Measurements from ENCODE around the gene ACOT7. TPM values are rescaled to one million over a fixed set of nuclear protein-coding genes. Genes with fewer than 3 reads are reported as not detected.

The ACOT7 gene
- total RNA-seq, 1 donor from 2014 or later: 107 TPM

DNA sequence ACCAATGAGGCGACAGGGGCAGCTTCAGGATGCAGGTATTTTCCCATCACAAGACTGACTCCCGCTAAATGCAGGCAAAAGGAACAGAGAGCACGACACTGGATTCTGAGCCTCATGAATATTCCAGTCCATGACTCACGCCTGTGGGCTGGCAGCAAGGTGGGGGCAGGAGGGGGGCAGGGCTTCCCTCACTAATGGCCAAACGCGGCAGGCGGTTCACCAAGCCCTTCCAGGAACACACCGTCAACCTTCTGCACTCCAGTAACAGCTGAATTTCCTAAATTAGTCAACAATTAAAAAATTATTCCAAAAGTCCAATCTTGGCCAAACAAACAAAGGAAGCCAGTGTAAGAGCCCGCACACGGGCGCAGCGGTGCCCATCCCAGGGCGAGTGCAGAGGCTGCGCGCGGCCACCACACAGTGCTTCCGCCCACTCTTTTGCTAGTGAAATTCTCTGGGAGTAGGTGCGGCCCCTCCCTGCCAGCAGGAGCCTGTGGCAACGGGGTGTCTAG lies 120.1 kb downstream of the ACOT7 start:
- Mint-ChIP-seq H3K4me3 (peak overlapping the region; percentile 72), H3K9me3 (no peaks in the 10 kb centered on the region)
- TF ChIP-seq, protein P1, sequence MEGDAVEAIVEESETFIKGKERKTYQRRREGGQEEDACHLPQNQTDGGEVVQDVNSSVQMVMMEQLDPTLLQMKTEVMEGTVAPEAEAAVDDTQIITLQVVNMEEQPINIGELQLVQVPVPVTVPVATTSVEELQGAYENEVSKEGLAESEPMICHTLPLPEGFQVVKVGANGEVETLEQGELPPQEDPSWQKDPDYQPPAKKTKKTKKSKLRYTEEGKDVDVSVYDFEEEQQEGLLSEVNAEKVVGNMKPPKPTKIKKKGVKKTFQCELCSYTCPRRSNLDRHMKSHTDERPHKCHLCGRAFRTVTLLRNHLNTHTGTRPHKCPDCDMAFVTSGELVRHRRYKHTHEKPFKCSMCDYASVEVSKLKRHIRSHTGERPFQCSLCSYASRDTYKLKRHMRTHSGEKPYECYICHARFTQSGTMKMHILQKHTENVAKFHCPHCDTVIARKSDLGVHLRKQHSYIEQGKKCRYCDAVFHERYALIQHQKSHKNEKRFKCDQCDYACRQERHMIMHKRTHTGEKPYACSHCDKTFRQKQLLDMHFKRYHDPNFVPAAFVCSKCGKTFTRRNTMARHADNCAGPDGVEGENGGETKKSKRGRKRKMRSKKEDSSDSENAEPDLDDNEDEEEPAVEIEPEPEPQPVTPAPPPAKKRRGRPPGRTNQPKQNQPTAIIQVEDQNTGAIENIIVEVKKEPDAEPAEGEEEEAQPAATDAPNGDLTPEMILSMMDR (conservative IDR thresholded peaks at IDR 0.05): no peak

DNA sequence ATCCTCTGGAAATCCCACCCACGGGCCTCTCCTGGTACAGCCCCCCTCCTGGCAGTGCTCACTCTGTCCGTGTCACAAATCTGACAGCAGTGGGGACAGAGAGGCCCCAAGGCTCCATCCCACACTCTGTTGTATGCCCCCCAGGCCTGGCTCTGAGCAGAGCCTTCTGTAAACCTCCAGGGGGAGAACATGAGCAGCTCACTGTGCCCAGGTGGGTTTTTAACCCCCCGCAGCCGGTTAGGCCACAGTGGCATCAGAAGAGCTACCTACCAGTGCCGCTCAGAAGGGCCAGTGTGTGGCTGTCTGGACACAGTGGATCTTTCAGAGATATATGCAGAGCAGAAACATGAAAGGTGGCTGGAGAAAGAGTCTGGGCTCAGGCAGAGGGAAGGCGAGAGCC lies 120.7 kb downstream of the ACOT7 start:
- no peaks in the 10 kb centered on the region for H3K9me3 Mint-ChIP-seq
- TF ChIP-seq, protein P1 (conservative IDR thresholded peaks at IDR 0.05): no peak
- H3K4me3 Mint-ChIP-seq: peak overlapping the region; percentile 72
- no peaks in the 10 kb centered on the region for H3K27me3 Mint-ChIP-seq (ENCODE audit: low read depth)
- no peak for DNase-seq (ENCODE audit: low read depth, low spot score)
- H3K4me1 Mint-ChIP-seq: peaks cover 80% of the 10 kb centered on the region
- H3K36me3 Mint-ChIP-seq (ENCODE audit: low read depth): no peaks in the 10 kb centered on the region
- peak overlapping the region; percentile 92 for H3K27ac Mint-ChIP-seq (ENCODE audit: unreplicated experiment)

More for the DNA sequence above, 120.1 kb downstream of the ACOT7 start:
- Mint-ChIP-seq H3K4me1 (peaks cover 79% of the 10 kb centered on the region), H3K27ac (ENCODE audit: unreplicated experiment) (peak overlapping the region; percentile 92), H3K36me3 (ENCODE audit: low read depth) (no peaks in the 10 kb centered on the region), H3K27me3 (ENCODE audit: low read depth) (no peaks in the 10 kb centered on the region)
- DNase-seq (ENCODE audit: low read depth, low spot score): no peak

DNA sequence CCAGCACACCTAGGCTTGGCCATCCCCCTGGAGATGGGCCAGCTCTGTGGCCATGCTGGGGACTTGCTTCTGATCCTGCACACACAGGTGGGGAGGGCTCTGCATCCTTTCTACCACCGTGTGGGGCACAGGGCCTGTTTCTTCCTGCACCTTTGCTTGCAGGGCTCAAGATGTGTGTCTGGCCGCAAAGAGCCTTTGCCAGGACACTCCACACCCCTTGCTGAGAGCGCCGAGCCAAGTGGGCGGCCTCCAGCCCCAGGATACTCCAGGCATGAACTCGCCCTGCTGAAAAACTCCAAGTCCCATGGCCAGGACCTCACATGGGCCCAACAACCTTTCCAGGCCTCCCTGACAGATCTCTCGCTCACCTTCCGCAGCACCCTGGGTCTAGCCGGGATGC lies 121.1 kb downstream of the ACOT7 start:
- Mint-ChIP-seq H3K27ac (ENCODE audit: unreplicated experiment) (peak overlapping the region; percentile 99), H3K36me3 (ENCODE audit: low read depth) (no peaks in the 10 kb centered on the region), H3K4me1 (peaks cover 80% of the 10 kb centered on the region), H3K9me3 (no peaks in the 10 kb centered on the region), H3K27me3 (ENCODE audit: low read depth) (no peaks in the 10 kb centered on the region), H3K4me3 (peak overlapping the region; percentile 72)
- no peak for DNase-seq (ENCODE audit: low read depth, low spot score)
- TF ChIP-seq, protein P1 (conservative IDR thresholded peaks at IDR 0.05): no peak

DNA sequence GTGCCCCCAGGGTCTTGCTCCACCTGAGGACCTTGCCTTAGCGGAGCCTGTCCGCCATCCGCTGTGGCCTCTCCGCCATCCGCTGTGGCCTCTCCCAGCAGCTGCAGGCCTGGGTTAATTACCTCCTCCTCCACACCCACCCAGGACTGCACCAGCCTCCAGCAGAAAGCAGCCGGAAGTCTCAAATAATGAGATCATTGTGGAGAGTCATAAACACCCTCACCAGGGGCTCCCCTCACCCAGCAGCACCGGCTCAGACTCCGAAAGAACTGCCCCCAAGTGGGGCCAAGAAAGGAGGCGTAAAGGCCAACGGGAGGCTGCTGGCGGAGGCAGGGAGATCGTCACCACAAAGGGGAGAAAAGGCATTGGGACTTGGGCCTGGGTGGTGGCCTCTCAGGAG lies 122.0 kb downstream of the ACOT7 start:
- TF ChIP-seq, protein P1 (conservative IDR thresholded peaks at IDR 0.05): no peak
- Mint-ChIP-seq H3K27me3 (ENCODE audit: low read depth) (no peaks in the 10 kb centered on the region), H3K9me3 (no peaks in the 10 kb centered on the region), H3K4me3 (peak overlapping the region; percentile 86), H3K4me1 (peaks cover 78% of the 10 kb centered on the region), H3K36me3 (ENCODE audit: low read depth) (no peaks in the 10 kb centered on the region), H3K27ac (ENCODE audit: unreplicated experiment) (peak overlapping the region; percentile 99)
- DNase-seq (ENCODE audit: low read depth, low spot score): no peak

DNA sequence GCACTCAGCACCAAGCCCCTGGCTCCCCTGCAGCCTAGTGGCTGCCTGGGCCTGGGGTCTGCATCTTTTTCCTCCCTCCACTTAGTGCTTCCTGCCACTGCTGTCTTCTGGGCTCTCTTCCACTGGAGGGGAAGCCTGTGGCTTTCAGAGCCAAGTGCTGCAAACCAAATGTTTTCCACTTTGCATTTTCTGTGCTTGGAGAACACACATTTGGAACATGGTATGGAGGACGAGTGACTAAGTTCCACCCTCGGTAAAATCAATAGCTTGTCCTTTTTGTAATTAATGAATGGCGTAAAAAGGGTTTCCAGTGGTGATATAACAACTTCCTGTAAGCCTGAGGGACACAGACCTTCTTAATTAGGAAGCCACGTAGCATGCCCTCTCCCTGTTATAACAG lies 122.6 kb downstream of the ACOT7 start:
- no peaks in the 10 kb centered on the region for H3K27me3 Mint-ChIP-seq (ENCODE audit: low read depth)
- H3K4me3 Mint-ChIP-seq: peak overlapping the region; percentile 86
- H3K4me1 Mint-ChIP-seq: peaks cover 74% of the 10 kb centered on the region
- DNase-seq (ENCODE audit: low read depth, low spot score): no peak
- H3K27ac Mint-ChIP-seq (ENCODE audit: unreplicated experiment): peak overlapping the region; percentile 99
- no peaks in the 10 kb centered on the region for H3K9me3 Mint-ChIP-seq
- no peaks in the 10 kb centered on the region for H3K36me3 Mint-ChIP-seq (ENCODE audit: low read depth)
- TF ChIP-seq, protein P1 (conservative IDR thresholded peaks at IDR 0.05): no peak

Data from neural crest cell (in vitro differentiated cells).